Right lobe of liver (tissue), 6 donors: ENCODE data around the gene MEI1. TPM values are rescaled to one million over a fixed set of nuclear protein-coding genes. Genes with fewer than 3 reads are reported as not detected.
"Not testable (repeated sequence)": the region's sequence is repeated elsewhere in the genome, so short reads cannot be mapped to it uniquely, and the experiment has no call there.

Experiments used
- ATAC-seq, 4 donors: fragments of 200-7000 bp; cut with Tn5 transposase; one replicate each; pipeline ENCODE4 v1.9.1; 2020; ENCODE audit warnings: mild to moderate bottlenecking in 4 of 4, moderate library complexity in 4 of 4
- DNase-seq, 3 donors: peaks; one replicate each; pipeline ENCODE4 v3.0.0-alpha.2; 2020
- H3K27ac ChIP-seq, 3 donors: fragments of 200-600 bp; one replicate each; pipeline ENCODE4 v1.8.0; 2022
- H3K27me3 ChIP-seq, 2 donors: fragments of 200-600 bp; one replicate each; pipeline ENCODE4 v1.8.0; 2022
- H3K36me3 ChIP-seq, 4 donors: fragments of 200-600 bp; sonication (generic) in 1 of 4; one replicate each; pipeline versions ENCODE4 v1.5.1 to v1.8.0; 2017 to 2022; ENCODE audit warnings: control low read depth in 1 of 4
- H3K4me1 ChIP-seq, 4 donors: fragments of 200-600 bp; sonication (generic) in 1 of 4; one replicate each; pipeline versions ENCODE4 v1.5.1 to v1.8.0; 2017 to 2022; ENCODE audit warnings: control low read depth in 1 of 4
- H3K4me3 ChIP-seq, 3 donors: fragments of 200-600 bp; one replicate each; pipeline ENCODE4 v1.8.0; 2022
- H3K9me3 ChIP-seq, 4 donors: fragments of 200-600 bp; sonication (generic) in 1 of 4; one replicate each; pipeline versions ENCODE4 v1.5.1 to v1.8.0; 2017 to 2022; ENCODE audit warnings: control low read depth in 1 of 4
- CTCF ChIP-seq, 4 donors: fragments of 200-600 bp in 3 of 4; fragments of 450-650 bp in 1 of 4; IDR thresholded peaks; one replicate each; pipeline versions ENCODE4 v1.5.1 to v1.8.0; 2016 to 2022; ENCODE audit warnings: antibody characterized with exemption in 4 of 4, mild to moderate bottlenecking in 2 of 4
- POLR2A ChIP-seq: fragments of 450-650 bp; IDR thresholded peaks from one replicate; pipeline ENCODE4 v1.6.1; 2017; ENCODE audit warnings: antibody characterized with exemption, mild to moderate bottlenecking
- WGBS: methylation state at CpG from one replicate; pipeline ENCODE4 v1.1.6; 2018; ENCODE audit warnings: low coverage, low lambda C conversion rate; ENCODE audit not compliant: insufficient coverage; ENCODE audit errors: missing lambda C conversion rate; 5-methylcytosine and 5-hydroxymethylcytosine counted together
- intact Hi-C, 2 donors: fragments of 100-400 bp; cut with DNase I; formaldehyde crosslinking; loops; one replicate each; pipeline versions ENCODE4 v1.11.2 to v1.14.1; 2022
- total RNA-seq, 6 experiments: library from RNA; depleted of rRNA in 2 of 6; stranded (reverse); fragments of >200 nt in 2 of 6; fragmentation: NEBNext Ultra II Directional in 3 of 6; extraction: Animal tissue kit (Norgen Biotek cat#: 25700) in 3 of 6; gene quantifications; one replicate each; pipeline versions ENCODE4 v1.1.0 to v1.2.4, GENCODE V29; 2016 to 2023
- donor health status: DM: no; HTN: yes; CAD: no.
- donor health status: DM: no; HTN: no; CAD: no.
- donor health status: DM: no; HTN: no; CAD: no.
- donor health status: DM: no; HTN: yes; CAD: no.
- donor health status: DM: no; HTN: yes; CAD: no.

Gene MEI1
- total RNA-seq, 6 experiments from 2014 or later: 0.37 to 1.0 (median 0.60) TPM

GRCh38 chr22:41722496-41722895 is 23.2 kb downstream of the MEI1 start:
- ATAC-seq (no peak), DNase-seq (no peak)
- Histone ChIP-seq H3K27me3 (no peaks in the 10 kb centered on the region), H3K36me3 (no peaks in the 10 kb centered on the region), H3K4me1 (no peaks in the 10 kb centered on the region), H3K27ac (no peak overlapping the region), H3K4me3 (no peak overlapping the region), H3K9me3 (no peaks in the 10 kb centered on the region)
- TF ChIP-seq POLR2A (no peak), CTCF (IDR thresholded peaks at IDR 0.05) (no peak)
- 67% methylated on average over 1 of the region's 1 CpG for WGBS
- intact Hi-C loops: no loop called here

- ATAC-seq: no peak
- no peaks in the 10 kb centered on the region for H3K4me1 ChIP-seq
- no peak for TF ChIP-seq POLR2A
- no peaks in the 10 kb centered on the region for H3K27me3 ChIP-seq
- H3K27ac ChIP-seq: no peak overlapping the region
- WGBS: 81% methylated on average over 7 of the region's 9 CpGs
- intact Hi-C loops: no loop called here
- no peak overlapping the region for H3K4me3 ChIP-seq
- H3K36me3 ChIP-seq: no peaks in the 10 kb centered on the region
- no peaks in the 10 kb centered on the region for H3K9me3 ChIP-seq
- no peak for DNase-seq
Measured at GRCh38 chr22:41725510-41726110, 26.3 kb downstream of the MEI1 start.

GRCh38 chr22:41731609-41732008 is 32.3 kb downstream of the MEI1 start:
- TF ChIP-seq POLR2A (no peak), CTCF (IDR thresholded peaks at IDR 0.05) (no peak)
- H3K36me3 ChIP-seq: no peaks in the 10 kb centered on the region

GRCh38 chr22:41732096-41732772 is 32.9 kb downstream of the MEI1 start:
- no peak for TF ChIP-seq POLR2A
- no peak for TF ChIP-seq CTCF (IDR thresholded peaks at IDR 0.05)
- DNase-seq: no peak
- H3K36me3 ChIP-seq: no peaks in the 10 kb centered on the region
- WGBS: 100% methylated on average over 4 of the region's 7 CpGs
- intact Hi-C loops: no loop called here
- no peaks in the 10 kb centered on the region for H3K4me1 ChIP-seq
- no peak overlapping the region for H3K27ac ChIP-seq
- H3K4me3 ChIP-seq: no peak overlapping the region
- no peaks in the 10 kb centered on the region for H3K27me3 ChIP-seq
- ATAC-seq: no peak
- no peaks in the 10 kb centered on the region for H3K9me3 ChIP-seq

More at GRCh38 chr22:41731609-41732008, 32.3 kb downstream of the MEI1 start:
- WGBS: 81% methylated on average over 2 of the region's 2 CpGs
- H3K4me1 ChIP-seq: no peaks in the 10 kb centered on the region
- no peak for ATAC-seq
- H3K9me3 ChIP-seq: no peaks in the 10 kb centered on the region
- DNase-seq: no peak
- H3K27me3 ChIP-seq: no peaks in the 10 kb centered on the region
- H3K27ac ChIP-seq: no peak overlapping the region
- intact Hi-C loops: no loop called here
- H3K4me3 ChIP-seq: no peak overlapping the region

- H3K4me3 ChIP-seq, H3K36me3 ChIP-seq, H3K4me1 ChIP-seq, DNase-seq, H3K27me3 ChIP-seq, H3K27ac ChIP-seq, H3K9me3 ChIP-seq, intact Hi-C loops, ATAC-seq: not testable (repeated sequence)
- WGBS: 98% methylated on average over 4 of the region's 4 CpGs
Measured at GRCh38 chr22:41733241-41733640, 33.9 kb downstream of the MEI1 start.
